HG02884 (cell line): ENCODE data around the gene MAPK8IP3.
"Not testable (repeated sequence)": the region's sequence is repeated elsewhere in the genome, so short reads cannot be mapped to it uniquely, and the experiment has no call there.

Experiments used
- ATAC-seq: cut with Tn5 transposase; IDR thresholded peaks from one replicate; pipeline ENCODE4 v1.9.1; 2021; ENCODE audit warnings: mild to moderate bottlenecking, moderate library complexity; ENCODE audit not compliant: unreplicated experiment

The MAPK8IP3 gene

GRCh38 chr16:1710811-1711507 is 5.0 kb downstream of the MAPK8IP3 start:
- ATAC-seq, result no peak

- no peak for ATAC-seq
Observed at GRCh38 chr16:1712791-1713261, 6.8 kb downstream of the MAPK8IP3 start.

- no peak for ATAC-seq
Observed at GRCh38 chr16:1713331-1713730, 7.3 kb downstream of the MAPK8IP3 start.

GRCh38 chr16:1713933-1714332 is 7.9 kb downstream of the MAPK8IP3 start:
- no peak for ATAC-seq

- no peak for ATAC-seq
Observed at GRCh38 chr16:1715220-1715619, 9.2 kb downstream of the MAPK8IP3 start.

- ATAC-seq, result not testable (repeated sequence)
Observed at GRCh38 chr16:1718236-1718635, 12.2 kb downstream of the MAPK8IP3 start.

- not testable (repeated sequence) for ATAC-seq
Observed at GRCh38 chr16:1719559-1720229, 13.7 kb downstream of the MAPK8IP3 start.

GRCh38 chr16:1721372-1721771 is 15.4 kb downstream of the MAPK8IP3 start:
- ATAC-seq, result no peak

GRCh38 chr16:1723450-1724147 is 17.6 kb downstream of the MAPK8IP3 start:
- no peak for ATAC-seq

GRCh38 chr16:1724491-1724890 is 18.5 kb downstream of the MAPK8IP3 start:
- no peak for ATAC-seq

- ATAC-seq, result no peak
Observed at GRCh38 chr16:1726661-1727502, 20.9 kb downstream of the MAPK8IP3 start.

GRCh38 chr16:1727651-1728624 is 21.9 kb downstream of the MAPK8IP3 start:
- ATAC-seq, result no peak

- no peak for ATAC-seq
Observed at GRCh38 chr16:1729026-1729425, 23.0 kb downstream of the MAPK8IP3 start.

- ATAC-seq, result no peak
Observed at GRCh38 chr16:1729445-1729844, 23.4 kb downstream of the MAPK8IP3 start.

GRCh38 chr16:1731073-1731472 is 25.1 kb downstream of the MAPK8IP3 start:
- ATAC-seq, result no peak

GRCh38 chr16:1731603-1732002 is 25.6 kb downstream of the MAPK8IP3 start:
- ATAC-seq, result no peak

GRCh38 chr16:1732071-1732470 is 26.1 kb downstream of the MAPK8IP3 start:
- ATAC-seq, result no peak

GRCh38 chr16:1732551-1732987 is 26.6 kb downstream of the MAPK8IP3 start:
- not testable (repeated sequence) for ATAC-seq

GRCh38 chr16:1734123-1734522 is 28.1 kb downstream of the MAPK8IP3 start:
- no peak for ATAC-seq

GRCh38 chr16:1734816-1735215 is 28.8 kb downstream of the MAPK8IP3 start:
- no peak for ATAC-seq
